GM23248 (cell line): ENCODE measurements around the gene LCE4A.

Source experiments
- EZH2 ChIP-seq: fragments of 200-600 bp; sonication (generic); IDR thresholded peaks from 2 replicates; pipeline ENCODE4 v1.6.1; 2018; ENCODE audit warnings: antibody characterized with exemption, mild to moderate bottlenecking; ENCODE audit not compliant: insufficient read depth, poor library complexity, severe bottlenecking
- EZH2phosphoT487 ChIP-seq: fragments of 200-600 bp; sonication (generic); IDR thresholded peaks from 2 replicates; pipeline ENCODE4 v1.6.1; 2018; ENCODE audit warnings: antibody characterized with exemption, moderate library complexity, mild to moderate bottlenecking, low read depth; ENCODE audit not compliant: insufficient read depth

GRCh38 chr1:152753586-152753985, 45.6 kb downstream of the LCE4A start:
- TF ChIP-seq EZH2 (no peak), EZH2phosphoT487 (no peak)
